SJCRH30 (cell line): ENCODE data around the gene EVPL. TPM values are rescaled to one million over a fixed set of nuclear protein-coding genes. Genes with fewer than 3 reads are reported as not detected.

Experiments used
- DNase-seq, 2 experiments: peaks; one replicate each; pipeline ENCODE4 v3.0.0-alpha.2; 2015 to 2020
- H3K27ac ChIP-seq: fragments of 250-450 bp; sonication (Bioruptor Pico); 2 replicates; pipeline ENCODE4 v1.5.1; 2020; ENCODE audit warnings: mild to moderate bottlenecking, moderate library complexity
- H3K27me3 ChIP-seq: fragments of 250-450 bp; sonication (Bioruptor Pico); 2 replicates; pipeline ENCODE4 v1.5.1; 2020; ENCODE audit warnings: mild to moderate bottlenecking, moderate library complexity
- H3K36me3 ChIP-seq: fragments of 250-450 bp; sonication (Bioruptor Pico); 2 replicates; pipeline ENCODE4 v1.5.1; 2020; ENCODE audit warnings: mild to moderate bottlenecking, moderate library complexity
- H3K4me1 ChIP-seq: fragments of 250-450 bp; sonication (Bioruptor Pico); 2 replicates; pipeline ENCODE4 v1.5.1; 2020; ENCODE audit warnings: mild to moderate bottlenecking, moderate library complexity
- H3K4me3 ChIP-seq: fragments of 250-450 bp; sonication (Bioruptor Pico); 2 replicates; pipeline ENCODE4 v1.5.1; 2020; ENCODE audit warnings: mild to moderate bottlenecking, moderate library complexity
- H3K9me3 ChIP-seq: fragments of 250-450 bp; sonication (Bioruptor Pico); replicated peaks from 2 replicates; pipeline ENCODE4 v1.5.1; 2020; ENCODE audit warnings: mild to moderate bottlenecking, moderate library complexity
- total RNA-seq: library from RNA; depleted of rRNA; stranded (reverse); fragments of >200 nt; shearing (Covaris generic); gene quantifications from 2 replicates; pipeline ENCODE4 v1.2.3, GENCODE V29; 2014

The EVPL gene
- total RNA-seq, 1 experiment from 2014 or later = 1.1 TPM

- Histone ChIP-seq H3K27ac (no peak overlapping the region), H3K4me1 (peaks cover 14% of the 10 kb centered on the region)
These were observed 9.4 kb downstream of the EVPL start for GRCh38 chr17:76017481-76018339.

DNA sequence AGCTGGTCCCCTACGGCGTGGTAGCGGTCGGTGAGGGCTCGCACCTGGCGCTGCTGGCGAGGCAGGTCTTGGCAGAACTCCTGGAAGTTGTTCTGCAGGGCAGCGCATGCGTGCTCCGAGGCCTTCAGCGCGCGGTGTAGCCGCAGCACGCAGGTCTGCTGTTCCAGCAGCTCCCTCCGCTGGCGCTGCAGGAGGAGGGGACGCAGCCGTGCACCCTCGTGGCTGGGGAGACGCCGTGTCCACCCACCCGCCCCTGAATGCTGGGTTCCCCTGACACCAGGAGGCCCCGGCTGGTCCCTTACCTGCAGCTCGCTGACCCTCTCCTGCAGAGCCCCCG is 12.2 kb downstream of the EVPL start:
- Histone ChIP-seq H3K4me1 (peaks cover 11% of the 10 kb centered on the region), H3K9me3 (no peaks in the 10 kb centered on the region), H3K36me3 (no peaks in the 10 kb centered on the region), H3K4me3 (peak overlapping the region; percentile 2; the same call in 1 of the 2 replicates), H3K27ac (no peak overlapping the region), H3K27me3 (no peaks in the 10 kb centered on the region)
- peak; percentile 66 to 68 for DNase-seq

More at GRCh38 chr17:76017481-76018339, 9.4 kb downstream of the EVPL start:
- H3K27me3 ChIP-seq = no peaks in the 10 kb centered on the region
- DNase-seq = peak in 1 of 2 experiments; percentile 38
- H3K36me3 ChIP-seq = no peaks in the 10 kb centered on the region
- H3K4me3 ChIP-seq = no peak overlapping the region
- H3K9me3 ChIP-seq = no peaks in the 10 kb centered on the region

GRCh38 chr17:76014100-76014924 is 12.8 kb downstream of the EVPL start:
- no peak overlapping the region for H3K4me3 ChIP-seq
- no peaks in the 10 kb centered on the region for H3K9me3 ChIP-seq
- no peaks in the 10 kb centered on the region for H3K27me3 ChIP-seq
- H3K27ac ChIP-seq = no peak overlapping the region
- H3K36me3 ChIP-seq = no peaks in the 10 kb centered on the region
- H3K4me1 ChIP-seq = peaks cover 11% of the 10 kb centered on the region
- peak; percentile 84 to 93 for DNase-seq

GRCh38 chr17:76013377-76013932 is 13.7 kb downstream of the EVPL start:
- Histone ChIP-seq H3K27ac (no peak overlapping the region), H3K36me3 (no peaks in the 10 kb centered on the region), H3K27me3 (no peaks in the 10 kb centered on the region), H3K9me3 (no peaks in the 10 kb centered on the region), H3K4me1 (peaks cover 11% of the 10 kb centered on the region), H3K4me3 (no peak overlapping the region)
- no peak for DNase-seq

DNA sequence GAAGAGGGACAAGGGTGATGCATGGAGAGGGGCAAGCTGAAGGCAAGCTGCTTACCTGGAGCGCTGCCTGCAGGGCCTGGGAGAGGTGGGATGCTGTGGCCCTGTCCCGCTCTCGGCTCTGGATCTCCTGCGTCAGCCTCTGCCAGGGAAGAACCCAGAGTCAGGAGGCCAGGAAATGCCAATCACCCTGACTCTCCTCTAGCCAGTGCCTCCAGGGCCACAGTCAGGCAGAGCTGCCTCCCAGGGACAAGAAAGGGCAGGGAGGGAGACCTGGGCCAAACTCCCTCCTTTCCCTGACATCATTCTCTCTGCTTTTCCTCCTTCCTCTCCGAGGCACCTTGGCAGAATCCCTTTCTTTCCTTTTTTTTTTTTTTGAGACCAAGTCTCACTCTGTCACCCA is 15.2 kb downstream of the EVPL start:
- no peaks in the 10 kb centered on the region for H3K36me3 ChIP-seq
- H3K4me3 ChIP-seq = no peak overlapping the region
- no peaks in the 10 kb centered on the region for H3K9me3 ChIP-seq
- no peak overlapping the region for H3K27ac ChIP-seq
- no peaks in the 10 kb centered on the region for H3K27me3 ChIP-seq
- DNase-seq = no peak
- H3K4me1 ChIP-seq = peaks cover 11% of the 10 kb centered on the region

DNA sequence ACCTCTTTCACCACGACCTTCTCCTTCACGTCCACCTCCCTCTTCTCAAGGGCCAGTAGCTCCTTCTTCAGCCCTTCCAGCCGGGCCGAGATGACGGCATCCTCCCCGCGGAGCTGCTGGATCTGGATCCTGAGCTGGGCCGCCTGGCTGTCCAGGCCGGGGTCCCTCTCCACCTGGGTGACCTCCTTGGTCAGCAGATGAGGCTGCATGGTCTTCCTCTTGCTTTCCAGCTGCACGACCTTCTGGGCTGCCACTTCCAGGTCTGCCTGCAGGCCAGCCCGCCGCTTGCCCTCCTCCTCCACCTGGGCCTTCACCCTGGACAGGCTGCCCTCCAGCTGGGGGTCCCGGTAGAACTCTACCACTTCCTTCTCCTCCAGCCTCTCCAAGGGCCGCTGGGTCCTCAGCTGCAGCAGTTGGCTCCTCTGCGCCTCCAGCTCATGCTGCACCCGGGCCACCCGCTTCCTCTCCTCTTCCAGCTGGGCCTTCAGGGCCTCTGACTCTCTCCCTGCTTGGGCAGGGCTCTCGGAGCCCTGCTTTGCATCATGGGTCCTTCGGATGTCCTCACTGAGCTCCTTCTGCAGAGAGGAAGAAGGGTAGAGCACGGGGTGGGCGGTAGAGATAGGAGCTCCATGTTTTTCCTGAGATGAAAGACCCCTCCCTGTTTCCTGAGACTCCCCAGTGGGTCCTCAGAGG is 17.0 kb downstream of the EVPL start:
- DNase-seq = no peak
- no peak overlapping the region for H3K27ac ChIP-seq
- H3K9me3 ChIP-seq = no peaks in the 10 kb centered on the region
- no peaks in the 10 kb centered on the region for H3K27me3 ChIP-seq
- H3K4me3 ChIP-seq = no peak overlapping the region
- no peaks in the 10 kb centered on the region for H3K36me3 ChIP-seq
- peaks cover 15% of the 10 kb centered on the region for H3K4me1 ChIP-seq

DNA sequence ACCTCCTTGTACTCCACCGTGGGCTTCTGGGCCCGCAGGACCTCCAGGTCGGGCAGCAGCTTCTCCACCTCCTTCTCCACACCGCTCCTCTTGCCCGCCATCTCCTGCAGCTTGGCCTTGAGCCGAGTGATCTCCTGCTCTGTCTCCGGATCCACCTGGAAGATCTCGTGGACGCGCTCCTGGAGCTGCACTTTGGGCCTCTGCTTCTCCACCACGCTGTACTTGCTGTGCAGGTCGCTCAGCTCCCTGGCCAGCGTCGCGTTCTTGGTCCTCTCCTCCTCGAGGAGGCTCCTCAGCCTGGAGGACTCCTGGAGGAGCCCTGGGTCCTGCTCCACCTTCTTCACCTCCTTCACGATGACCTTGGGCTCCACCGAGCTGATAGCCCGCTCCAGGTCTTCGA is 17.7 kb downstream of the EVPL start:
- Histone ChIP-seq H3K4me3 (no peak overlapping the region), H3K4me1 (peaks cover 20% of the 10 kb centered on the region), H3K27me3 (no peaks in the 10 kb centered on the region), H3K27ac (no peak overlapping the region), H3K9me3 (no peaks in the 10 kb centered on the region), H3K36me3 (no peaks in the 10 kb centered on the region)
- no peak for DNase-seq

DNA sequence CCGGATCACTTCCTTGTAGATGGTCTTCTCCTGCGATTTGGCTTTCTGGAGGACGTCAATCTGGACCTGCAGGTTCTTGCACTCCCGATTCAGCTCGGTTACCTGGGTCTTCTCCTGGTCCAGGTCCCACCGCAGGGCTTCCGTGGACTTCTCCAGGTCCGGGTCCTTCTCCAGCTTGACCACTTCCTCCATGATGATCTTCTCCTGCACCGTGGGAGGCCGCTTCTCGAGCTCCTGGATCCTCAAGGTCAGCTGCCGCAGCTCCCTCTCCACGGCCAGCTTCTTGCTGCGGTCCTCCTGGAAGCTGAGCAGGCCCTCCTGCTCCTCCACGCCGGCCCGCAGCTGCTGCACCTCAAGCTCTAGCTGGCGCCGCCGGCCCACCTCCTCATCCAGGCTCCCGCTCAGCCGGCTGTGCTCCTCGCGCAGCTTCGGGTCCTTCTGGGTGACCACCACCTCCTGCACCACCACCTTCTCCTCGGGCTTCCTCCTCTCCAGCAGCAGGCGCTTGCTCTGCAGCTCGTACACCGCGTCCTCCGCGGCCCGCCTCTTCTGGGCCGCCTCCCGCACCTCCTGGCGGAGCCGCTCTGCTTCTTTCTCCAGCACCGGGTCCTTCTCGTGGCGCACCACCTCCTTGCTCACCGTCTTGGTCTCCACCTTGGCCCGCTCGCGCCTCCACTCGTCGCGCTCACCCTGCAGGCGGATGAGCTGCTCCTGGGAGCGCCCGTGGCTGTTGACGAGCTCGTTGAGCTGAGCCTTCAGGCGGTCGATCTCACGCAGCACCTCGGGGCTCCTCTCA is 18.3 kb downstream of the EVPL start:
- no peaks in the 10 kb centered on the region for H3K9me3 ChIP-seq
- H3K36me3 ChIP-seq = no peaks in the 10 kb centered on the region
- DNase-seq = no peak
- no peak overlapping the region for H3K27ac ChIP-seq
- H3K4me1 ChIP-seq = peaks cover 18% of the 10 kb centered on the region
- H3K27me3 ChIP-seq = no peaks in the 10 kb centered on the region
- no peak overlapping the region for H3K4me3 ChIP-seq

- Histone ChIP-seq H3K4me1 (peaks cover 13% of the 10 kb centered on the region; the same call in 1 of the 2 replicates), H3K27ac (no peak overlapping the region), H3K27me3 (no peaks in the 10 kb centered on the region), H3K36me3 (no peaks in the 10 kb centered on the region), H3K9me3 (no peaks in the 10 kb centered on the region), H3K4me3 (no peak overlapping the region)
- DNase-seq = no peak
These were observed 18.9 kb downstream of the EVPL start for GRCh38 chr17:76008208-76008607.

GRCh38 chr17:76007850-76008165 is 19.3 kb downstream of the EVPL start:
- H3K4me3 ChIP-seq = no peak overlapping the region
- peaks cover 13% of the 10 kb centered on the region; the same call in 1 of the 2 replicates for H3K4me1 ChIP-seq
- DNase-seq = no peak
- no peaks in the 10 kb centered on the region for H3K36me3 ChIP-seq
- no peaks in the 10 kb centered on the region for H3K9me3 ChIP-seq
- no peaks in the 10 kb centered on the region for H3K27me3 ChIP-seq
- H3K27ac ChIP-seq = no peak overlapping the region

- Histone ChIP-seq H3K27me3 (no peaks in the 10 kb centered on the region), H3K36me3 (no peaks in the 10 kb centered on the region), H3K4me1 (peaks cover 13% of the 10 kb centered on the region; the same call in 1 of the 2 replicates), H3K4me3 (no peak overlapping the region), H3K27ac (no peak overlapping the region), H3K9me3 (no peaks in the 10 kb centered on the region)
- DNase-seq = no peak
These were observed 19.8 kb downstream of the EVPL start for GRCh38 chr17:76007131-76007849.

DNA sequence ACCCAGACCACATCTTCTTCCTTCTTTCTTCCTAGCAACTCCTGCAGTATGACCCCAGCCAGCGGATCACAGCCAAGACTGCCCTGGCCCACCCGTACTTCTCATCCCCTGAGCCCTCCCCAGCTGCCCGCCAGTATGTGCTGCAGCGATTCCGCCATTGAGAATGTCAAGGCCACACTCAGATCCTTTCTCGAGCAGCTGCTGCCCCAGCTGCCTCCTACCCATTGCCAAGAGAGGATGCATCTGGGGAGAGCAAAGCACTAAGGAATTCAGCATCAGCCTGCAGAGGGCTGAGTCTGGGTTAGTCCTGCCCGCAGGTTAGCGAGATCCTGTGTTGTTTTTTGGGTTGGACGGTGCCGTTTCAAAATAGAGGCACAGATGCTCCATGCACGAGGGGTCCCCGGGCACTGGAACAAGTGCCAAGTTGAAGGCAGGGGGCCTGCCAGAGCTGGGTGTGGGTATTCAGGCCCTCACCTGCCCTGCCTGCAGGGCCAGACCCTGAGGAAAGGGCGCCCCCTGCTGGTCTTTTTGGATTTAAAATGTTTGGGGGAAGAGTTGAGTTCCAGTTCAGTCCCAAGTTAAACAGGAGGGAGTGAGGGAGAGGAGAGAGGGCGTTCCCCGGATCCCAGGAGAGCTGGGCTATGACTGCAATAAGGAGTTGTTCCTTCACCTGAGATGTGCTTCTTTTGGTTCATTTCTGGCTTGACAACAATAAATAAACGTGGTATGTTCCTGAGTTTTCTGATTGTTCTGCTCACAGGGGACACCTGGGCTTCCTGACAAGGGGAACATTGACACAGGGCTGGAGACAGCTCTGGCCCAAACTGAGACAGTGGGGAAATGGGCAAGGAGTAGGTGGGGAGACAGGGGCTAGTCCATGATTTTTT is 21.6 kb downstream of the EVPL start:
- Histone ChIP-seq H3K27me3 (no peaks in the 10 kb centered on the region), H3K4me3 (no peak overlapping the region), H3K9me3 (no peaks in the 10 kb centered on the region), H3K36me3 (no peaks in the 10 kb centered on the region), H3K4me1 (peaks cover 13% of the 10 kb centered on the region; the same call in 1 of the 2 replicates), H3K27ac (peak overlapping the region; percentile 39)
- peak; percentile 87 to 93 for DNase-seq
